GM19455 (cell line): ENCODE results near the gene INSC.

Experiments
- ATAC-seq: cut with Tn5 transposase; IDR thresholded peaks from one replicate; pipeline ENCODE4 v1.9.1; 2021; ENCODE audit not compliant: unreplicated experiment

INSC gene

DNA sequence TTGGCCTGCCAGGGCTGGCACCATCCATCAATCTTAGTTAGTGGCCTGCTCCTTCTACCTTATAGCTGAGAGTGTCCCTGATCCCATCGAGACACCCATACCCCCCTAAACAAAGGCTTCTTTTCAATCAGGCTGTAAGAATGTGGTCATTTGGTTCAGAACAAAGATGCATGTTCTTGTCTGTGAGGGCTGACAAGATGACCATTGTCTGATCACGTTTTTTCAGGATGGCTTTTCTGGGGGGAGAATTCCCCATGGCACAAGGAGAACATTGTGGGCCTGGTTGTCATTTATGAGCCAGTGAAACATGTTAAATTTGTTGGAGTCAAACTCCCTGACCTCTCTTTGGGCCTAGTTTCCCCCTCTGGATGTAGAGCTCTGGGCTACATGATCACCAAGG is 160.4 kb downstream of the INSC start:
- ATAC-seq: no peak

DNA sequence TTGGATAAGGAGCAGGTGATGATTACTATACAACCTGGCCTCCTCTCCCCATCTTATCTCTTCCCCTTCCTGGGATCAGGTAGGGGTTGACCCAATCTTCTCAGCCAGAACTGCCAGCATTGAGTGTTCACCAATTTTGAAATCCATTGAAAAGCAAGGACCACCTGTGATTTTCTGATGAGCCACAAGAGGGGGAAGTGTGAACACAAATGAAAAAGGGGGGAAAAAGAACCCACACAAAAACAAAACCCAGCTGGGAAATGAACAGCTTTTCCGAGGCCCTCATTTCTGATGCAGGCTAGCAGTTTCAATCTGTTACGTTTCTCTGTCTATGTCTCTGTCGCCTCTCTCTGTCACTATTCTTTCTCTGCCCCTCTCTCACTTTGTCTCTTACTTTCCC is 161.9 kb downstream of the INSC start:
- ATAC-seq: no peak

DNA sequence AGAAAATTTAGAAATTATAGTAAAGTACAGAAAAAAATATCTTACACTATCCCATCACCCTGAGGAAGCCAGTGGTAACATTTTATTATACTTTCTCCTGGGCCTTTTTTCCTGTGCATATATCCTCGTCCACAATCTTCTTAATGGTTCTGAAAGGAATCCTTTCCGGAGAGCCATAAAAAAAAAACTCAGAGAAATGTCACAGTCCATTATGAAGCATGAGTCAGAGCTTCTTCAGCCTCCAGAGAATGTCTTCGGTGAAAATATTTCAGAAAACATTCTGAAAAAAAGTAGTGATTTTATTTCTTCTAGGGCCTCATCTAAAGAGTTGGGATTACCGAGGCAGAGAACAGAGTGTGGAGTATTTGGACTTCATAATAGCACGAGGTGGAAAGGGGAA is 163.4 kb downstream of the INSC start:
- ATAC-seq: no peak

DNA sequence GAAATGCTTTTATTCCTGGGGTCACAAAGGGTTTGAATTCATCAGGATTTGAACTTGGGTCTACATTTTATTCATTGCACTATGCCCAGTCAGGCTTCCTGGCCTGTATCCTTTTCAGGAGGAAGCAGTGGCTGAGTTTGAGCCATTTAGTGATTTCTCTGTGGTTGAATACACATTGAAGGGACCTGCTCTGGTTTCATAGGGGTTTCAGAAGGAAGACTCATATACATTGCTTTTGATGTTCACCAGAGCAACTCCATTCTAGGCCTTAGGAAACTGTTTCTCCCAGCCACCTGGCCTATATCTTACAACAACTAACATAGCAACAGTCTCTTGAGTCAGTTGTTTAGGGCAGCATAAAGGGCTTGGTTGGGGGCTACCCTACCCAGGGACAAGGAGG is 165.7 kb downstream of the INSC start:
- ATAC-seq: no peak

DNA sequence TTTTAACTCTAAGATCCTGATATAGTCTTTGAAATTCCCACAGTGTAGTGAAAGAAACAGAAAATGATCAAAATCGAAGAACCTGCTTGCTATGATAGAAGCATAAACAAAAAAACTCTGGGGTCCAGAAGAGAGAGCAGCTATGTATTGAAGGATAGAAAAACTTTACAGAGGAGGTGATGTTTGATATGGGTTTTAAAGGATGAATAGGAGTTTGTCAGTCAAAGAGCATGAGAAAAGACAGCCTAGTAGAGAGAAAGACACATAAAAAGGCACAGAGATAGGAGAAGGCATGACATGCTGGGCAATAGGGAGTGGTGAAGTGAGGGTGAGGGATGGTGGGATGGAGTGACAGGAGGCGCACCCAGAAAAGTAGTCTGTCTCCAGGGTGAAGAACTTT is 168.0 kb downstream of the INSC start:
- ATAC-seq: no peak

DNA sequence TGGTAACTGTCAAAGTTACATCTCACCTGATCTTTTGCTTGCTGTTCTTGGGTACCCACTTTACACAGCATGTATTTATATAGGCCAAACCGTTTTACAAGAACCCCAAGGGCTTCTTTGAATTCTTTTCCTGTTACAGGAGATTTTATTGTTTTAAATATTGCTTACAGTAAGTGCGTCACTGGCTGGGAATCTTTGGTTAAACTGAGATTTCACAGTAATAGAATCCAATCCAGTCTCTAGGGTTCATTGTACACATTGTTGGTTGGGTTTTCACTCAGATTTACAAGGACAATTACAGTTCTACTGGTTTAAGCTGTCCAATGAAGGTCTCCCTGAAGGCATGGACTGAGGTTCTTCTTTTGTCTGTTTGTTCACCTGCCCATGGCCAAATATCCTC is 171.7 kb downstream of the INSC start:
- ATAC-seq: no peak

DNA sequence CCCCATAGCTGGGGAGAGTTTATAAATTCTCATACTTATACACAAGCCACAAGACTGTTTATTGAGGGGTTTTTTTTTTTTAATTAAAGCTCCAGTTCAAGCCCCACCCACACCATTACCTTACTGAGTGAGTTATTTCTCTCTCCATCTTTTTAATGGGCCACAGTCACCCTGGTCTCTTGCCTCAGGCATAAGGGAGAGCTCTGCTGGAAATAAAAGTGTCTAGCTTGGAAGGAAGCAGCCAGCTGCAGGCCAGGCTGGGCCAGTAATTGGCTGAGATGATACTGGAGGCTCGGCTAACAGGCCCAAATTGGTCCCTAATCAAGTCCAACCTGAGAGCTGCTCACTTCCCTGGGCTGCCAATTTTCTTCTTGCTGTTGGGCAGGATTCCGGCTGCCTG is 174.1 kb downstream of the INSC start:
- no peak for ATAC-seq

DNA sequence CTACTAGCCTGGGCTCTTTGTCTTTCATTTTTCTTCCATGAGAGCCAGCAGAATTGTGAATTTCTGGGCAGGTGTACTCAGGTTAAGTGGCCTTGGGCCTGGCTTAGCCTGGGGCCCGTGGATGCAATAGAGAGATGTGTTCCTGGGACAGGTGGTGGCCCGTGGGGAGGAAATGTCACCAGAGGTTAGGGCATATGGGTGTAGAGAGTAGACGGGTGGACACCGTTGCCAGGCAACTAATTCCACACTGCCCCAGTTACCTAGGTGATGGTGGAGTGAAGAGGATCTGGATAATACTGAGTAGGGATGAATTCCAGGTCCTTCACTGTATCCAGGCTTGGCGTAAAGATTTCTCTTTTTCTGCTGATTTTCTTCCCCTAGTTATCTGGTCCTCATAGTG is 175.0 kb downstream of the INSC start:
- ATAC-seq: no peak

DNA sequence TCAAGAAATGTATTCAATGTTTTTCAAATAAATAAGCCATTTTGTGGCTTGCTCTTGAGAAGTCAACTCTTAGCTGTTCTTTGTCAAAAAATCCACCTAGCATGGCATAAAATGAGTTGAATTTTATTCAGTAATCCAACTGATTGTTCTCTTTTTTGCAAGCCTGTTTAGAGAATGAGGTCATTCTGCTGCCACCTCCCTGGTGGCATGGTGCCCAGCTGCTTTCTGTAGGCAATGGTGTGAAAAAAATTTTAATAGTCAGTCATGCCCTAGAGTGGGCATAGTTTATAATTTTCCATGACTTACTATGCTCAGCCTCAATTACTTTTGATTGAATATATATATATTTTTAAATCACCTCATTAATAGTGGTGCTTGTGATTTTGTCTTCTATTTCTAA is 177.2 kb downstream of the INSC start:
- ATAC-seq: no peak

DNA sequence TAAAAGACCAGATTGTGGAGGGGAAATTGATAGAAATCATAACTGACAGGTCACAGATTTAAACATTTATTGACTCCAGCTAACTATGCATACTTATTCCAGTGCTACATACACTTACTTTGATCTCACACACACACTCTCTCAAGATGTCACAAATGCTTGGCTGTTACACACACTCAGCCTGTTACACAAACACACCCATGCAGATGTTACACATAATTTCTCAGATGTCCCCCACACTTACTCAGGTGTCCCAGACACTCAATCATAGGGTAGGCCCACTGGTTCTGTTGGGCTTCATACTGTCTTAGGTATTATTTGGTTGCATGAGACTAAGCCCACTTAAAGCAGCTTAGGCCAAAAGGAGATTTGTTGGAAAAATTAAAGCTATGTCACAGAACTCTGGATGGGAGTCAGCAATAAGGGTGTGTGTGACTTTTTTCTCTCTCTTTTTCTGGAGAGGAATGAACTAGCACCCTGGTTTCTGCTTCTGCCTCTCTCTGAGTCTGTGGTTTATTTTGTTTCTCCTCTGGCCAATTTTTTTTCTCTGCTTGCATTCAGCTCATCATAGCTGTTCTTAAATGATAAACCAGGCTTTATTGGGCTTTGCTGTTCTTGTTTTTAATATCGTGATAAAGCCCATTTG is 179.4 kb downstream of the INSC start:
- no peak for ATAC-seq

DNA sequence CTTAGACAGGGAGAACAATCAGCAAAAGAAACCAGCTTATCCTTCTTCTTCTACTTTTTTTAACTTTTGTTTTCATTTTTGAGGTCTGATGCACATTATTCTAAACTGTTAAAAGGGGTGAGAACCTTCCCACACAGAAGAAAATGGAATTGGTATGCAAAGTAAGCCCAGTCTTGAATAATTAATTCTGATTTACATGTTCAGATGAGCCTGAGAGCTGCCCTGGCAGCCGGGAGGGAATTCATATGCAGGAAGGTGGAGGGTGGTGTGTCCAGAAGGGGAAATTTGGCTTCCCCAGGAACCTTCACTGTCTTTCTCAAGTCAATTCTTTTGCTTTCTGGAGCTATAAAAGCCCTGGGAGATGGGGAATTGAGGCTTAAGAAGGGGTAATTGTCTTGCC is 181.0 kb downstream of the INSC start:
- no peak for ATAC-seq
